Ureter (tissue), 1 donor: ENCODE data around the gene RTL9. TPM values are rescaled to one million over a fixed set of nuclear protein-coding genes. Genes with fewer than 3 reads are reported as not detected.

ENCODE experiments used
- DNase-seq: peaks from one replicate; pipeline ENCODE4 v3.0.0-alpha.2; 2020; ENCODE audit warnings: low spot score
- total RNA-seq: library from RNA; stranded (reverse); gene quantifications from one replicate; pipeline ENCODE4 v1.2.4, GENCODE V29; 2023
- donor health status: DM: yes; HTN: yes; CAD: no.

Gene RTL9
- total RNA-seq, 1 donor from 2014 or later = not detected

GRCh38 chrX:110341189-110342035 is 17.2 kb upstream of the RTL9 start:
- DNase-seq = no peak

- no peak for DNase-seq
Measured at GRCh38 chrX:110346681-110347080, 12.0 kb upstream of the RTL9 start.

DNA sequence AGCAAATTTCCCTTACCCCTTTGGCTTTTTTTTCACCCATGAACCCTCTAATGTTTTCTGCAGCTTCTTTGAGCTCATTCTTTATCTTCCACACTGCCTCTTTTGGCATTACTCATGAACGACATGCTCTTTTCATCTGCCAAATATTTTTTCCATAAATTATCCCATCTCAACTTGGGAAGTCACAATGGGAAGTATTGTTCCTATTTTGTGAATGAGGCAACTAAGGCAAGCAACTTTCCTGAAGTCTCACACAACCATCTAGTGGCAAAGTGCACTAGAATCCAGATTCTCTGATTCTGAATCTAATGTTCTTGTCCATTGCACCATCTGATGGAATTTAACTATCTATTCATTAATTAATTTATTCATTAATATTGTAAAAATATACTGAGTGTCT is 625 bp downstream of the RTL9 start:
- no peak for DNase-seq

DNA sequence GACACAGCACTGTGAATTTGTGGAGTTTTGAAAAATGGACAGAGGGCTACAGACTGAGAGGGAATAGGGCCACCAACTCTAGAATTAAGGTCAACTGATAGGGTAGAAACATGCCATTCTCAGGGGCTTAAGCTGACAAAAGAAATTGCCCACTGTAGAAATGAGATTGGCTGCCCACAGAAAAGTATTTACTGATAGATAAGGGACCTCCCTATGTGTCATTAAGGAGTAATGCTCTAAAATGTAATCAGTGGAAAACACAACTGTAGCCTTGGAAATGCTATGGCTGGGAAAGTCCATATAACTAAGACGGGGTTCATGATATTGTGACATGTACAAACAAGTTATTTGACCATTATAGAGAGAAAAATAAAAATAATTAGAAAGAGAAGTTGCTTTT is 4.6 kb downstream of the RTL9 start:
- DNase-seq = no peak

GRCh38 chrX:110373310-110373709 is 14.7 kb downstream of the RTL9 start:
- no peak for DNase-seq

GRCh38 chrX:110374559-110374958 is 15.9 kb downstream of the RTL9 start:
- DNase-seq = no peak

DNA sequence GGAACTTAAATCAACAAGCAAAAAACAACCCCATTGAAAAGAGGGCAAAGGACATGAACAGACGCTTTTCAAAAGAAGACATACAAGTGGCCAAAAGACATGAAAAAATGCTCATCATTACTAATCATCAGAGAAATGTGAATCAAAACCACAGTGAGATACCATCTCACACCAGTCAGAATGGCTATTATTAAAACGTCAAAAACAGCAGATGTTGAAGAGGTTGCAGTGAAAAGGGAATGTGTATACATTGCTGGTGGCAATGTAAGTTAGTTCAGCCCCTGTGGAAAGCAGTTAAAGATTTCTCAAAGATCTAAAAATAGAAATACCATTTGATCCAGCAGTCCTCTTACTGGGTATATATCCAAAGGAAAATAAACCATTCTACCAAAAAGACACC is 22.6 kb downstream of the RTL9 start:
- DNase-seq = no peak

GRCh38 chrX:110383414-110383813 is 24.8 kb downstream of the RTL9 start:
- DNase-seq = no peak

- no peak for DNase-seq
Measured at GRCh38 chrX:110384490-110384889, 25.8 kb downstream of the RTL9 start.

GRCh38 chrX:110389570-110389969 is 30.9 kb downstream of the RTL9 start:
- DNase-seq = no peak

DNA sequence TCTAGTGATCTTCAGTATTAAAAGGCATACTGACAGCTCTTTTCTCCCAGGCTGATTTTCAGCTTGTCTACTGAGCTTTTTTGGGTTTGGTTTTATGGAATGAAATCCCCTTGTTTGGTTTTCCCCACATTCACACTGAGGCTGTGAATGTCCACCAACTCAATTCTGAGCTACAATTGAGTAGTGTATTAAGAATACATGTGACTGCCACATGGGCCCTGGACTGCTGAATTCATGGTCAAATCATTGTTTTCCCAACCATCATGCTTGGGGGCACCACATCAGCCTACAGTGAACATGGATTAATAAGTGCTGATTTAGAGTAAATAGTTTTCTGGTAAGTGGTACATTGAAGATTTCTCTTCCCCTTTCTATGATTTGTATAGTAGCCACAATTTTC is 32.4 kb downstream of the RTL9 start:
- DNase-seq = no peak

- no peak for DNase-seq
Measured at GRCh38 chrX:110394651-110395050, 36.0 kb downstream of the RTL9 start.

DNA sequence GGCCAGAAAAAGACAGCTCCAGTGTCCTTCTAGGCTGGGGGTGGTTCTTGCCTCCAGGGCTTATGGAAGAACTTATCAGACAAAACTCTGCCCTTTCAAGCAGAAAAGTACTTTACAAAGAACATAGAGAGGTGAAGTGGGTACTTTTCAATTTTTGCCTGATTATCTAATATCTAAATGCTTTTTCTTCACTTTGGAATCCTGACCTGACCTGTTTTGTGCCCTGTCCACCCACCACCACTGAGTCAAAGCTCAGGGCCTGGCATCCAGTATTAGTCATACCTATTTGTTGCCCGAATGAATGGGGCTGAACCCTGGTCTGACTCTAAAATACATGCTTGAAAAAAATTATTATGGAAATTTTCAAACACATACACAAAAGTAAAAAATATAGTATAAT is 37.2 kb downstream of the RTL9 start:
- DNase-seq = no peak

DNA sequence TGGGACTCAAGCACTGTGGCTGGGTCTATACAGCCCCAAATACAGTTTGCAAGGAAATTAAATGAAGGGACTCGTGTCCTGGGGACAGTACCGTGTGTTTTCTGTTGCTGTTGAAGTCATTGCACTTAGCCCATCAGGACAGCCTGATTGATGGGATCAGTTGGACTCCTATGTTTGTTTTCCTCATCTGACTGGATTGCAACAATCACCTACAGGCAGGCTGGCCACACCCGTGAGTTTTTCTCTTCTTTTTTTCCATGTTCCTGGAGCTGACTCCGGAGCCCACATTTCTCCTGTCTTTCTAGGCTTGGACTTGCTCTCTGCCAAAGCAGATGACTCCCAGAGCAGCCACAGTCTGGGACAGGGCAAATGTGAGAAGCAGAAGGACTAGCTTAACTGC is 38.1 kb downstream of the RTL9 start:
- no peak for DNase-seq

- DNase-seq = no peak
Measured at GRCh38 chrX:110397339-110397738, 38.7 kb downstream of the RTL9 start.

- no peak for DNase-seq
Measured at GRCh38 chrX:110397904-110398303, 39.3 kb downstream of the RTL9 start.

DNA sequence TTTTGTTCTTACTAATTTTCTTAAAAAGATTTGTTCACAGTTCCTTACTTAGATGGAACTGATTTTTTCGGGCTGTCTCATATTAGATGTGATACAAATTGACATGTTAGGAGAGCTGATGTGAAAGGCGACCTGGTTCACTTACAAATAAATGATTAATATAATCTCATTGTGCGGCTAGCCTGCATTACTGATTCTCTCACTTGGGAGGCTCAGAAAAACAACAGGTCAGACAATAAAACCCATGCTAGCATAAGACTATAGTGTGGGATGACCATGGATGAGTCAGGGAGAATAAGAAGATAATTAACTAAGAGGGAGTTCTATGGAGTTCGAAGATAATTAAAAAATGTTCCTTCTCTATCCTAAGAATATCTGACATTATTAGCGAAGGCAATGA is 40.8 kb downstream of the RTL9 start:
- DNase-seq = no peak

- DNase-seq = no peak
Measured at GRCh38 chrX:110399966-110400365, 41.3 kb downstream of the RTL9 start.

GRCh38 chrX:110401135-110401534 is 42.5 kb downstream of the RTL9 start:
- DNase-seq = no peak

- no peak for DNase-seq
Measured at GRCh38 chrX:110402091-110402849, 43.6 kb downstream of the RTL9 start.

- no peak for DNase-seq
Measured at GRCh38 chrX:110402850-110403221, 44.2 kb downstream of the RTL9 start.

DNA sequence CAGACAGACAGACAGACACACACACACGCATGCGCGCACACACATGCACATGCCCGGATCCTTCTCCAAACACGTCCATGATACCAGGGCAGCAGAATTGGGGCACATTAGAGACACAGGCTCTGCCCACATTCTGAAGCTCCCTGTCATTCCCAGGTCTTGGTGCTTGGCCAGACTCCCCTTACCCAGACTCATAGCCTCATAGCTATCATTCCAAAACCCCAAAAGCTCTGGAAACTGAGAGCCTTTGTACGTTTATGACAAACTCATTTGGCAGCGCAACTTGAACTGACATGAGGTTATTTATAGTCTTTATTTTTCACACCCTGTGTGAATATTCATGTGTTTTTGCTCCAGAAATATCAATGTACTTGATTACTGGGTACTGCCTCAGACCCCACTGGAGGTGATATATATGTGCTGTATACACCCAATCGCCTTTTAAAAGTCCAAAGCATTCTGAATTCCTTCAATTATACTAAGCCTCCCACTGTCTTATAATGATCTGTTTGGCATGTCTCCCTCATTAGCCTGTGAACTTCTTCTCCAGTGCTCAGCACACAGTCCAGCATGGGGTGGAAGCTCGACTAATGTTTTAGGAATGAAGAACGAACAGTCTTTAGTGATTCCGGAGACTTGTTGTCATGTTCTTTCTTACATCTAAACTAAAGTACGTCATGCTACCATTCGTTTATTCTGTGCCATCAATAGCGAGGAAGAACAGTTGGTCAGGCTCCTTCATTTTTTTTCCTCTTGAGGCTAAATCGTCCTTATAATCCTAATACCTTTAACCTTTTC is 45.0 kb downstream of the RTL9 start:
- no peak for DNase-seq
